Neural progenitor cell (in vitro differentiated cells): Measurements from ENCODE around the gene GOLGA8A. TPM values are rescaled to one million over a fixed set of nuclear protein-coding genes. Genes with fewer than 3 reads are reported as not detected.

Source experiments
- DNase-seq: peaks from one replicate; pipeline ENCODE4 v3.0.0-alpha.2; 2016; ENCODE audit warnings: low spot score
- H2AFZ ChIP-seq: fragments of 200-600 bp; sonication (generic); replicated peaks from 2 replicates; pipeline ENCODE4 v1.6.1; 2016; ENCODE audit warnings: antibody characterized with exemption
- H3F3A ChIP-seq: fragments of 200-600 bp; sonication (generic); 2 replicates; pipeline ENCODE4 v1.6.1; 2016; ENCODE audit warnings: antibody characterized with exemption, low read depth
- H3K27ac ChIP-seq: fragments of 200-600 bp; sonication (generic); 2 replicates; pipeline ENCODE4 v1.5.1; 2016; ENCODE audit warnings: mild to moderate bottlenecking
- H3K27me3 ChIP-seq: fragments of 200-600 bp; sonication (generic); 2 replicates; pipeline ENCODE4 v1.6.1; 2016; ENCODE audit warnings: mild to moderate bottlenecking, moderate library complexity
- H3K36me3 ChIP-seq: fragments of 200-600 bp; sonication (generic); 2 replicates; pipeline ENCODE4 v1.5.1; 2016
- H3K4me1 ChIP-seq: fragments of 200-600 bp; sonication (generic); 2 replicates; pipeline ENCODE4 v1.6.1; 2016; ENCODE audit warnings: mixed run types
- H3K4me2 ChIP-seq: fragments of 200-600 bp; sonication (generic); 2 replicates; pipeline ENCODE4 v1.6.1; 2016
- H3K4me3 ChIP-seq: fragments of 200-600 bp; sonication (generic); 2 replicates; pipeline ENCODE4 v1.5.1; 2016
- H3K79me2 ChIP-seq: fragments of 200-600 bp; sonication (generic); 2 replicates; pipeline ENCODE4 v1.6.1; 2016; ENCODE audit warnings: low read depth
- H3K9ac ChIP-seq: fragments of 200-600 bp; sonication (generic); 2 replicates; pipeline ENCODE4 v1.6.1; 2016
- H3K9me3 ChIP-seq: fragments of 200-600 bp; sonication (generic); 2 replicates; pipeline ENCODE4 v1.5.1; 2016; ENCODE audit warnings: low read depth
- H4K20me1 ChIP-seq: fragments of 200-600 bp; sonication (generic); 2 replicates; pipeline ENCODE4 v1.6.1; 2016; ENCODE audit warnings: low read depth
- H3K27ac Mint-ChIP-seq: 3 replicates; pipeline ENCODE4 v1.8.0; 2021; ENCODE audit warnings: mixed read lengths
- H3K27me3 Mint-ChIP-seq: 2 replicates; pipeline ENCODE4 v1.8.0; 2022; ENCODE audit warnings: low read depth, mild to moderate bottlenecking, inconsistent platforms, moderate library complexity, mixed read lengths; ENCODE audit not compliant: insufficient read depth
- H3K36me3 Mint-ChIP-seq: 3 replicates; pipeline ENCODE4 v1.8.0; 2021; ENCODE audit warnings: mixed read lengths
- H3K4me1 Mint-ChIP-seq: 3 replicates; pipeline ENCODE4 v1.8.0; 2021; ENCODE audit warnings: mixed read lengths
- H3K4me3 Mint-ChIP-seq: 3 replicates; pipeline ENCODE4 v1.8.0; 2021; ENCODE audit warnings: mild to moderate bottlenecking, moderate library complexity, mixed read lengths
- H3K9me3 Mint-ChIP-seq: 3 replicates; pipeline ENCODE4 v1.8.0; 2020; ENCODE audit warnings: mixed read lengths
- CTCF ChIP-seq: fragments of 200-600 bp; sonication (generic); IDR thresholded peaks from 2 replicates; pipeline ENCODE4 v1.5.1; 2017; ENCODE audit warnings: antibody characterized with exemption, mild to moderate bottlenecking
- EZH2 ChIP-seq: fragments of 200-600 bp; sonication (generic); IDR thresholded peaks from 2 replicates; pipeline ENCODE4 v1.6.1; 2017; ENCODE audit warnings: antibody characterized with exemption, mild to moderate bottlenecking, moderate library complexity
- EZH2phosphoT487 ChIP-seq: fragments of 200-600 bp; sonication (generic); IDR thresholded peaks from 2 replicates; pipeline ENCODE4 v1.6.1; 2017; ENCODE audit warnings: antibody characterized with exemption
- total RNA-seq: library from RNA; depleted of rRNA; stranded (reverse); fragments of >200 nt; gene quantifications from 2 replicates; pipeline ENCODE4 v1.2.3, GENCODE V29; 2015; ENCODE audit warnings: low replicate concordance

Gene GOLGA8A
- total RNA-seq, 1 donor from 2014 or later: 97.4 TPM

- H3K36me3 Mint-ChIP-seq: no peaks in the 10 kb centered on the region
- H3K9ac ChIP-seq: no peak overlapping the region
Observed at GRCh38 chr15:34461730-34462129, 24.1 kb upstream of the GOLGA8A start.

GRCh38 chr15:34460451-34460850 is 22.8 kb upstream of the GOLGA8A start:
- H3K27me3 Mint-ChIP-seq: no peaks in the 10 kb centered on the region

More at GRCh38 chr15:34461730-34462129, 24.1 kb upstream of the GOLGA8A start:
- Histone ChIP-seq H3K4me2 (no peak overlapping the region), H3K27ac (no peak overlapping the region), H4K20me1 (no peaks in the 10 kb centered on the region), H3K36me3 (no peaks in the 10 kb centered on the region), H3K4me3 (no peak overlapping the region), H3F3A (no peaks in the 10 kb centered on the region), H3K27me3 (peaks cover 59% of the 10 kb centered on the region), H2AFZ (no peak overlapping the region), H3K4me1 (no peaks in the 10 kb centered on the region), H3K9me3 (no peaks in the 10 kb centered on the region), H3K79me2 (no peaks in the 10 kb centered on the region)
- no peak for TF ChIP-seq CTCF
- TF ChIP-seq EZH2phosphoT487: no peak
- TF ChIP-seq EZH2: no peak
- Mint-ChIP-seq H3K27me3 (no peaks in the 10 kb centered on the region), H3K9me3 (no peaks in the 10 kb centered on the region), H3K4me1 (no peaks in the 10 kb centered on the region), H3K4me3 (no peak overlapping the region), H3K27ac (no peak overlapping the region)
- DNase-seq: no peak

GRCh38 chr15:34456658-34457057 is 19.1 kb upstream of the GOLGA8A start:
- H4K20me1 ChIP-seq: no peaks in the 10 kb centered on the region
- H3K9me3 ChIP-seq: no peaks in the 10 kb centered on the region
- H3K36me3 Mint-ChIP-seq: no peaks in the 10 kb centered on the region
- no peak overlapping the region for H3K9ac ChIP-seq
- no peaks in the 10 kb centered on the region for H3K27me3 Mint-ChIP-seq
- no peak overlapping the region for H3K27ac Mint-ChIP-seq
- no peak for DNase-seq
- no peaks in the 10 kb centered on the region for H3F3A ChIP-seq
- H3K4me1 ChIP-seq: no peaks in the 10 kb centered on the region
- TF ChIP-seq EZH2: no peak
- no peak for TF ChIP-seq CTCF
- no peak for TF ChIP-seq EZH2phosphoT487
- H3K9me3 Mint-ChIP-seq: no peaks in the 10 kb centered on the region
- no peak overlapping the region for H3K4me2 ChIP-seq
- no peaks in the 10 kb centered on the region for H3K36me3 ChIP-seq
- H3K4me1 Mint-ChIP-seq: no peaks in the 10 kb centered on the region
- H3K27me3 ChIP-seq: peaks cover 46% of the 10 kb centered on the region
- H3K4me3 Mint-ChIP-seq: no peak overlapping the region
- H2AFZ ChIP-seq: no peak overlapping the region
- H3K4me3 ChIP-seq: no peak overlapping the region
- no peaks in the 10 kb centered on the region for H3K79me2 ChIP-seq
- H3K27ac ChIP-seq: no peak overlapping the region

More at GRCh38 chr15:34460451-34460850, 22.8 kb upstream of the GOLGA8A start:
- Histone ChIP-seq H3K4me1 (no peaks in the 10 kb centered on the region), H3K79me2 (no peaks in the 10 kb centered on the region), H3K9ac (no peak overlapping the region), H2AFZ (no peak overlapping the region), H3K9me3 (no peaks in the 10 kb centered on the region), H3K4me2 (no peak overlapping the region), H3K36me3 (no peaks in the 10 kb centered on the region), H3F3A (no peaks in the 10 kb centered on the region), H3K27me3 (peaks cover 59% of the 10 kb centered on the region), H4K20me1 (no peaks in the 10 kb centered on the region), H3K27ac (no peak overlapping the region), H3K4me3 (no peak overlapping the region)
- Mint-ChIP-seq H3K9me3 (no peaks in the 10 kb centered on the region), H3K36me3 (no peaks in the 10 kb centered on the region), H3K4me1 (no peaks in the 10 kb centered on the region), H3K4me3 (no peak overlapping the region), H3K27ac (no peak overlapping the region)
- TF ChIP-seq CTCF: no peak
- TF ChIP-seq EZH2phosphoT487: no peak
- TF ChIP-seq EZH2: no peak
- no peak for DNase-seq
